ENCODE data around the gene KCNK6.
A peak's percentile ranks its signal among the peaks of the same experiment; 100 is the strongest.

KCNK6 gene

DNA sequence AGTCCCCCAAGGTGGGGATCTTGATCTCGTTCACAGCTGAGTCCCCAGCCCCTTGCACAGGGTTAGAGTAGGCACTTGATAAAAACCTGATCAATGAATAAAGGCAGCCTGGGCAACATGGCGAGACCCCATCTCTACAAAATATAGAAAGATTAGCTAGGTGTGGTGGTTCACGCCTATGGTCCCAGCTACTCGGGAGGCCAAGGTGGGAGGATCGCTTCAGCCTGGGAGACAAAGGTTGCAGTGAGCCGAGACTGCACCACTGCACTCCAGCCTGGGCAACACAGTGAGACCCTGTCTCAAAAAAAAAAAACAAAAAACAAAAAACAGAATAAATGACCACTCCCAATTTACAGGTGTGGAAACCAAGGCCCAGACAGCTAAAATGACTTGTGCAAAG is 8.7 kb upstream of the KCNK6 start:
- H3K27me3 ChIP-seq (ENCODE audit: control insufficient read depth in 3 of 3, insufficient read depth in 3 of 3, low read depth in 1 of 3, low read length in 3 of 3): no peaks in the 10 kb centered on the region
- H3K9me3 ChIP-seq (replicated peaks in 1 of 2; ENCODE audit: control insufficient read depth in 2 of 2, insufficient read depth in 1 of 2, low read depth in 1 of 2, low read length in 2 of 2): no peaks in the 10 kb centered on the region
- H3K14ac ChIP-seq (ENCODE audit: low read length): no peak overlapping the region
- no peak overlapping the region for H2BK5ac ChIP-seq (ENCODE audit: low read length)
- H3K4me2 ChIP-seq (ENCODE audit: insufficient read depth, low read length, poor library complexity, severe bottlenecking): no peak overlapping the region
- H2AFZ ChIP-seq (ENCODE audit: low read length): no peak overlapping the region
- H2AK5ac ChIP-seq (ENCODE audit: low read depth, low read length): no peak overlapping the region
- no peak overlapping the region for H2BK12ac ChIP-seq (ENCODE audit: low read length)
- H2BK15ac ChIP-seq (ENCODE audit: low read length): no peak overlapping the region
- WGBS, 2 donors (ENCODE audit: extremely low coverage in 2 of 2, insufficient read length in 2 of 2, insufficient replicate concordance in 1 of 2): no CpG with 5 or more reads among the region's 6 CpGs
- H3K36me3 ChIP-seq (replicated peaks in 1 of 2; ENCODE audit: control insufficient read depth in 2 of 2, insufficient read depth in 2 of 2, low read length in 2 of 2): peaks cover 15 to 23% of the 10 kb centered on the region in 2 donors
- no peak overlapping the region for H3K9ac ChIP-seq (ENCODE audit: low read depth, low read length, poor library complexity)
- H4K8ac ChIP-seq (ENCODE audit: low read depth, low read length): no peak overlapping the region
- H3K18ac ChIP-seq (ENCODE audit: low read length): no peak overlapping the region
- H3K4me3 ChIP-seq (ENCODE audit: low read length in 2 of 2): no peak overlapping the region
- H3K4ac ChIP-seq (ENCODE audit: low read length): no peak overlapping the region
- no peak overlapping the region for H4K91ac ChIP-seq (ENCODE audit: low read depth, low read length, poor library complexity)
- peaks cover 2% of the 10 kb centered on the region for H3K79me1 ChIP-seq (ENCODE audit: low read depth, low read length)
- peaks cover 0 to 5% of the 10 kb centered on the region in 2 donors for H3K4me1 ChIP-seq (ENCODE audit: control insufficient read depth in 2 of 2, insufficient read depth in 1 of 2, low read depth in 1 of 2, low read length in 2 of 2)
- no peak overlapping the region for H3K23ac ChIP-seq (ENCODE audit: low read depth, low read length, poor library complexity)
- H2BK120ac ChIP-seq (ENCODE audit: low read depth, low read length): no peak overlapping the region
- no peak for DNase-seq (ENCODE audit: low spot score)
- H3K27ac ChIP-seq (replicated peaks; ENCODE audit: low read length): no peak overlapping the region

DNA sequence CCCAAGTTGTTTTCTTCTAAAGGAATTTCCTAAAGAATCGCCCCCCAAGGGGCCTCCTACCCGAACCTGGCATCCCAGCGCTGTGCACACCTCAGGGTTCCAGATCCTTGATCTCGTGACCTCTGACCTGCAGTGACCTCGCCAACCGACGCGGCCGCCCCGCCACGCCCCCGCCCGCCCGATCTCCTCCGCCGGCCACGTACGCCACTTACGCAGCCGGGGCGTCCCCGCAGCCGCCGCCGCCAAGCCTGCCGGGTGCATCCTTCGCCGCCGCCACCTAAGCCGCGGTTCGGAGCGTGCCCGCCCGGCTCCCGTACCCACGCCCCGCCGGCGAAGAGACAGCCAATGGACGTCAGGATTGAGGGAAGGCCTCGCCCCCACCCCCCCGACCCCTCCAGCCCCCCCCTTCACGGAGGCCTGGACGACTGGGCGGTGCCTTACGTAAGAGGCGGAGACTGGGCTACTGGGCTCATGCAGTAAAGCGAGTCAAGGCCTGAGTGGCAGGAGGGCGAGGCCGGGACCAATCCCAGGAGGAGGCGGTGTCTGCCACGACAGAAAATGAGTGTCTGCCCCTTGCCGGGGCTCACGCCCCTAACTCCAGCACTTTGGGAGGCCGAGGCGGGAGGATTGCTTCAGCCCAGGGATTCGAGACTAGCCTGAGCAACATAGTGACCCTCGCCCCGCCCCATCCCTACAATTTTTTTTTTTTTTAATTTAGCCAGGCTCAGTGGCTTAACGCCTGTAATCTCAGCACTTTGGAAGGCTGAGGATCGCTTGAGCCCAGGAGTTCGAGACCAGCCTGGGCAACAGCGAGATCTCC is 3.8 kb upstream of the KCNK6 start, which contains the start of gene YIF1B:
TSS of gene YIF1B (minus strand) at position 291 of the 820 bp plus-strand sequence. CDS start at position 261, 30 bp downstream.
- peak; percentile 95 for DNase-seq (ENCODE audit: low spot score)
- Histone ChIP-seq H2BK15ac (ENCODE audit: low read length) (peak within 1 kb of the TSS; percentile 25), H3K9ac (ENCODE audit: low read depth, low read length, poor library complexity) (peak within 1 kb of the TSS; percentile 75), H2AK5ac (ENCODE audit: low read depth, low read length) (no peak within 1 kb of the TSS), H2BK5ac (ENCODE audit: low read length) (peak within 1 kb of the TSS; percentile 16), H3K36me3 (replicated peaks in 1 of 2; ENCODE audit: control insufficient read depth in 2 of 2, insufficient read depth in 2 of 2, low read length in 2 of 2) (no peaks in the 10 kb centered on the region), H3K4me2 (ENCODE audit: insufficient read depth, low read length, poor library complexity, severe bottlenecking) (peak within 1 kb of the TSS; percentile 71), H3K27ac (replicated peaks; ENCODE audit: low read length) (peak within 1 kb of the TSS; percentile 79), H3K4me3 (ENCODE audit: low read length in 2 of 2) (peak within 1 kb of the TSS; percentile 85 to 92), H3K27me3 (ENCODE audit: control insufficient read depth in 3 of 3, insufficient read depth in 3 of 3, low read depth in 1 of 3, low read length in 3 of 3) (peaks cover 12 to 42% (median 32%) of the 10 kb centered on the region in 3 experiments), H2AFZ (ENCODE audit: low read length) (peak within 1 kb of the TSS; percentile 94), H2BK12ac (ENCODE audit: low read length) (no peak within 1 kb of the TSS), H4K8ac (ENCODE audit: low read depth, low read length) (no peak within 1 kb of the TSS), H3K4ac (ENCODE audit: low read length) (peak within 1 kb of the TSS; percentile 8), H4K91ac (ENCODE audit: low read depth, low read length, poor library complexity) (no peak within 1 kb of the TSS), H3K23ac (ENCODE audit: low read depth, low read length, poor library complexity) (peak within 1 kb of the TSS; percentile 10), H3K9me3 (replicated peaks in 1 of 2; ENCODE audit: control insufficient read depth in 2 of 2, insufficient read depth in 1 of 2, low read depth in 1 of 2, low read length in 2 of 2) (peaks cover 0 to 3% of the 10 kb centered on the region in 2 donors), H3K14ac (ENCODE audit: low read length) (no peak within 1 kb of the TSS), H3K4me1 (ENCODE audit: control insufficient read depth in 2 of 2, insufficient read depth in 1 of 2, low read depth in 1 of 2, low read length in 2 of 2) (peaks cover 2 to 10% of the 10 kb centered on the region in 2 donors), H2BK120ac (ENCODE audit: low read depth, low read length) (no peak within 1 kb of the TSS), H3K79me1 (ENCODE audit: low read depth, low read length) (no peaks in the 10 kb centered on the region), H3K18ac (ENCODE audit: low read length) (peak within 1 kb of the TSS; percentile 77)
- WGBS, 2 donors (ENCODE audit: extremely low coverage in 2 of 2, insufficient read length in 2 of 2, insufficient replicate concordance in 1 of 2): no CpG with 5 or more reads among the region's 64 CpGs

DNA sequence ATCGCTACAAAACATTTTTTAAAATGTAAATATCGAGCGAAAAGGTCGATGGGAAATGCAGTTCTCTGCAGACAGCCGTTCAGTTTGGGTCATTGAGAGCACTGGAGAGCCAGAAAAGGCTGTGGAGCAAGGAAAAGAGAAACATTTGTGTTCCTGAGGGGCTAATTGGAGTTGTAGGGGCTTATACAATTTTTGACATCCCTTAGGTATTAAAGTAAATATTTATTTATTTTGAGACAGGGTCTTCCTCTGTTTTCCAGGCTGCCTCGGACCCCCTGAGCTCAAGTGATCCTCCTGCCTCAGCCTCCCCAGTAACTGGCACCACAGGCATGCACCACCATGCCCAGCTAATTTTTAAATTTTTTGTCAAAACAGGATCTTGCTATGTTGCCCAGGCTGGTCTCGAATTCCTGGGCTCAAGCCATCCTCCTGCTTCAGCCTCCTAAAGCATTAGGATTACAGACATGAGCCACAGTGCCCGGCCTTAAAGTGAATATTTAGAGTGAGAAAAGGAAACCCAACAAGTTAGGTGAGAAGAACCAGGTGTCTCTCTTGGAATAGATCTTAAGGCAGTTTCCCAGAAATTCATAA is 3.1 kb upstream of the KCNK6 start:
- Histone ChIP-seq H3K4me3 (ENCODE audit: low read length in 2 of 2) (peak overlapping the region in 1 of 2 donors; percentile 92), H2BK12ac (ENCODE audit: low read length) (no peak overlapping the region), H3K4me2 (ENCODE audit: insufficient read depth, low read length, poor library complexity, severe bottlenecking) (peak overlapping the region; percentile 48), H3K36me3 (replicated peaks in 1 of 2; ENCODE audit: control insufficient read depth in 2 of 2, insufficient read depth in 2 of 2, low read length in 2 of 2) (no peaks in the 10 kb centered on the region), H2BK5ac (ENCODE audit: low read length) (no peak overlapping the region), H3K79me1 (ENCODE audit: low read depth, low read length) (no peaks in the 10 kb centered on the region), H2AK5ac (ENCODE audit: low read depth, low read length) (no peak overlapping the region), H3K4me1 (ENCODE audit: control insufficient read depth in 2 of 2, insufficient read depth in 1 of 2, low read depth in 1 of 2, low read length in 2 of 2) (peaks cover 2 to 10% of the 10 kb centered on the region in 2 donors), H3K9me3 (replicated peaks in 1 of 2; ENCODE audit: control insufficient read depth in 2 of 2, insufficient read depth in 1 of 2, low read depth in 1 of 2, low read length in 2 of 2) (peaks cover 0 to 3% of the 10 kb centered on the region in 2 donors), H2AFZ (ENCODE audit: low read length) (peak overlapping the region; percentile 94), H4K8ac (ENCODE audit: low read depth, low read length) (no peak overlapping the region), H3K9ac (ENCODE audit: low read depth, low read length, poor library complexity) (no peak overlapping the region), H4K91ac (ENCODE audit: low read depth, low read length, poor library complexity) (no peak overlapping the region), H3K18ac (ENCODE audit: low read length) (no peak overlapping the region), H3K27me3 (ENCODE audit: control insufficient read depth in 3 of 3, insufficient read depth in 3 of 3, low read depth in 1 of 3, low read length in 3 of 3) (peaks cover 12 to 49% (median 36%) of the 10 kb centered on the region in 3 experiments), H3K4ac (ENCODE audit: low read length) (no peak overlapping the region), H3K14ac (ENCODE audit: low read length) (no peak overlapping the region), H3K27ac (replicated peaks; ENCODE audit: low read length) (peak overlapping the region; percentile 75), H2BK15ac (ENCODE audit: low read length) (no peak overlapping the region), H2BK120ac (ENCODE audit: low read depth, low read length) (no peak overlapping the region), H3K23ac (ENCODE audit: low read depth, low read length, poor library complexity) (no peak overlapping the region)
- no CpG with 5 or more reads among the region's 8 CpGs for WGBS, 2 donors (ENCODE audit: extremely low coverage in 2 of 2, insufficient read length in 2 of 2, insufficient replicate concordance in 1 of 2)
- DNase-seq (ENCODE audit: low spot score): no peak

DNA sequence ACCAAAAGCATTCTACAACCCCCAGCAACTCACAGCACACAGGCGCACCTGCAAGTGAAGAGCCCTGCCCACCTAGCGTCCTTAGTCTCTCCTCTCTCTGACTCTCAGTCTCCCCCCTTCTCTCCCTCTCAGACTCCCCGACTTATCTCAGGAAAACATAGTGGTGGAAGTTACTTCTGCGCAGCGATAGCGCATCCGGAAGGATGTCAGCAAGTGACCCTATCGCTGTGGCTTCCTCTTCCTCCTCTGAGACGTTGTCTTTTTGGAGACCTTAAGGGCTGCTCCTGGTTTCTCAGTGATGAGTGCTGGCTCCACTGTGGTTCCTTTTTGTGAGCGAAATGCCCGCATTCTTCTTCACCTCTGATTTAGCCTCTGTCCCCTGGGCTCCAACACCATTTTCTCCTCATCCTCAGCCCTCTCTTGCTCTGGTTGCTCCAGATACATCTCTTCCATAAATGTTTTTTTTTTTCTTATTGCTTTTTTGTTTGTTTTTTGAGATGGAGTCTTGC is 2.5 kb upstream of the KCNK6 start:
- no peak overlapping the region for H3K27ac ChIP-seq (replicated peaks; ENCODE audit: low read length)
- peak overlapping the region; percentile 7 for H2BK15ac ChIP-seq (ENCODE audit: low read length)
- no peak overlapping the region for H3K4me3 ChIP-seq (ENCODE audit: low read length in 2 of 2)
- peaks cover 0 to 3% of the 10 kb centered on the region in 2 donors for H3K9me3 ChIP-seq (replicated peaks in 1 of 2; ENCODE audit: control insufficient read depth in 2 of 2, insufficient read depth in 1 of 2, low read depth in 1 of 2, low read length in 2 of 2)
- no peak overlapping the region for H2BK120ac ChIP-seq (ENCODE audit: low read depth, low read length)
- peak overlapping the region; percentile 5 for H3K23ac ChIP-seq (ENCODE audit: low read depth, low read length, poor library complexity)
- no peak overlapping the region for H3K18ac ChIP-seq (ENCODE audit: low read length)
- no CpG with 5 or more reads among the region's 11 CpGs for WGBS, 2 donors (ENCODE audit: extremely low coverage in 2 of 2, insufficient read length in 2 of 2, insufficient replicate concordance in 1 of 2)
- H2BK12ac ChIP-seq (ENCODE audit: low read length): no peak overlapping the region
- H3K9ac ChIP-seq (ENCODE audit: low read depth, low read length, poor library complexity): no peak overlapping the region
- H3K79me1 ChIP-seq (ENCODE audit: low read depth, low read length): no peaks in the 10 kb centered on the region
- no peaks in the 10 kb centered on the region for H3K36me3 ChIP-seq (replicated peaks in 1 of 2; ENCODE audit: control insufficient read depth in 2 of 2, insufficient read depth in 2 of 2, low read length in 2 of 2)
- H3K4ac ChIP-seq (ENCODE audit: low read length): no peak overlapping the region
- H2AFZ ChIP-seq (ENCODE audit: low read length): no peak overlapping the region
- H4K8ac ChIP-seq (ENCODE audit: low read depth, low read length): peak overlapping the region; percentile 29
- no peak overlapping the region for H3K4me2 ChIP-seq (ENCODE audit: insufficient read depth, low read length, poor library complexity, severe bottlenecking)
- peaks cover 12 to 55% (median 36%) of the 10 kb centered on the region in 3 experiments for H3K27me3 ChIP-seq (ENCODE audit: control insufficient read depth in 3 of 3, insufficient read depth in 3 of 3, low read depth in 1 of 3, low read length in 3 of 3)
- H3K4me1 ChIP-seq (ENCODE audit: control insufficient read depth in 2 of 2, insufficient read depth in 1 of 2, low read depth in 1 of 2, low read length in 2 of 2): peaks cover 2 to 10% of the 10 kb centered on the region in 2 donors
- H3K14ac ChIP-seq (ENCODE audit: low read length): no peak overlapping the region
- H4K91ac ChIP-seq (ENCODE audit: low read depth, low read length, poor library complexity): no peak overlapping the region
- DNase-seq (ENCODE audit: low spot score): no peak
- H2BK5ac ChIP-seq (ENCODE audit: low read length): no peak overlapping the region
- no peak overlapping the region for H2AK5ac ChIP-seq (ENCODE audit: low read depth, low read length)
